Aorta (tissue), 5 donors: Measurements from ENCODE around the gene C1QTNF6. TPM values are rescaled to one million over a fixed set of nuclear protein-coding genes. Genes with fewer than 3 reads are reported as not detected.

Experiments used
- ATAC-seq: fragments of 200-7000 bp; cut with Tn5 transposase; one replicate; pipeline ENCODE4 v1.9.1; 2022; ENCODE audit warnings: moderate library complexity; ENCODE audit not compliant: low FRiP score
- DNase-seq, 2 donors: peaks; one replicate each; pipeline ENCODE4 v3.0.0-alpha.2; 2020
- H3K27ac ChIP-seq, 2 donors: one replicate each; pipeline ENCODE4 v1.5.1; 2013; ENCODE audit warnings: low read length in 2 of 2, mild to moderate bottlenecking in 2 of 2, moderate library complexity in 2 of 2, control low read depth in 1 of 2, inconsistent platforms in 1 of 2, low read depth in 1 of 2
- H3K27me3 ChIP-seq, 2 donors: one replicate each; pipeline ENCODE4 v1.6.1; 2013; ENCODE audit warnings: control low read depth in 1 of 2, low read length in 1 of 2, mild to moderate bottlenecking in 1 of 2, moderate library complexity in 1 of 2; ENCODE audit not compliant: insufficient read depth in 2 of 2, control insufficient read depth in 1 of 2
- H3K36me3 ChIP-seq, 2 donors: one replicate each; pipeline ENCODE4 v1.6.1; 2013; ENCODE audit warnings: control low read depth in 1 of 2, low read length in 1 of 2, mild to moderate bottlenecking in 1 of 2; ENCODE audit not compliant: insufficient read depth in 2 of 2, control insufficient read depth in 1 of 2
- H3K4me1 ChIP-seq, 2 donors: one replicate each; pipeline ENCODE4 v1.6.1; 2013; ENCODE audit warnings: low read length in 2 of 2, control low read depth in 1 of 2, mild to moderate bottlenecking in 1 of 2, moderate library complexity in 1 of 2; ENCODE audit not compliant: insufficient read depth in 2 of 2, control insufficient read depth in 1 of 2
- H3K4me3 ChIP-seq, 2 donors: one replicate each; pipeline ENCODE4 v1.5.1; 2013; ENCODE audit warnings: low read length in 2 of 2, control low read depth in 1 of 2, mild to moderate bottlenecking in 1 of 2
- H3K9me3 ChIP-seq: one replicate; pipeline ENCODE4 v1.6.1; 2013; ENCODE audit warnings: mild to moderate bottlenecking, low read length; ENCODE audit not compliant: control insufficient read depth
- WGBS, 2 donors: extraction: QIAGEN DNeasy Blood & Tissue Kit; methylation state at CpG; one replicate each; pipeline ENCODE4 v1.1.7; 2013; 5-methylcytosine and 5-hydroxymethylcytosine counted together
- intact Hi-C, 2 donors: fragments of 100-400 bp; cut with DNase I; formaldehyde crosslinking; loops; one replicate each; pipeline versions ENCODE4 v1.14.2 to v1.15.0; 2022
- polyA plus RNA-seq, 2 donors: library from polyadenylated mRNA; stranded (reverse); fragments of 200-250 nt; gene quantifications; one replicate each; pipeline ENCODE4 v1.2.3, GENCODE V29; 2013
- total RNA-seq, 2 donors: library from RNA; stranded (reverse); fragmentation: NEBNext Ultra II Directional; extraction: Animal tissue kit (Norgen Biotek cat#: 25700); gene quantifications; one replicate each; pipeline ENCODE4 v1.2.1, GENCODE V29; 2021
- donor health status: healthy with polysubstance abuse.
- donor health status: Bipolar disorder and iron deficiency.
- donor health status: DM: no; HTN: no; CAD: no.
- donor health status: DM: no; HTN: no; CAD: no.
- donor health status: DM: yes; HTN: yes; CAD: no.

The C1QTNF6 gene
- total and polyA plus RNA-seq, 4 donors, result 2.4 to 11.9 (median 5.1) TPM

DNA sequence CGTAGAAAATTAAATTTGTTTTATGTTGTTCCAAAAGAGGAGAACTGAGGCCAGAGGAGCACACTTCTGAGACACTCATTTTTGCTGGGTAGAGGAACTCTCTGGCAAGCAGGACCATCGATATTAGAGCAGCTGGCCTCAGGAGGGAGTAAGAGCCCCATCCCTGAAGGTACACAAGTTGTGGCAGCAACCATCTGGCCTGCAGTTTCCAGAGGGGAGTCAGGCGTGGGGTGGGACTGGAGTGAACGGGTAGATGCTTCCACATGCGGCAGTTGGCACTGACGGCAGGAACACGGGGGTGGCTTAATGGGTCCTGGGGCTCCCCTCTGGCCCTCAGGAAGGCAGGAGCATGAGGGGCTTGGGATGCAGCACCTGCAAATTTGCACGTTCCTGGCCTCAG is 37.4 kb upstream of the C1QTNF6 start:
- H3K27me3 ChIP-seq, result no peaks in the 10 kb centered on the region
- no peaks in the 10 kb centered on the region for H3K4me1 ChIP-seq
- no peak overlapping the region for H3K4me3 ChIP-seq
- 61 to 64% methylated on average over 8 of the region's 8 CpGs for WGBS, 2 donors
- no peaks in the 10 kb centered on the region for H3K36me3 ChIP-seq
- H3K27ac ChIP-seq, result no peak overlapping the region
- H3K9me3 ChIP-seq, result peaks cover 3% of the 10 kb centered on the region
- intact Hi-C loops, result no loop called here
- DNase-seq (peak in 1 of 2 donors; percentile 58), ATAC-seq (no peak)

DNA sequence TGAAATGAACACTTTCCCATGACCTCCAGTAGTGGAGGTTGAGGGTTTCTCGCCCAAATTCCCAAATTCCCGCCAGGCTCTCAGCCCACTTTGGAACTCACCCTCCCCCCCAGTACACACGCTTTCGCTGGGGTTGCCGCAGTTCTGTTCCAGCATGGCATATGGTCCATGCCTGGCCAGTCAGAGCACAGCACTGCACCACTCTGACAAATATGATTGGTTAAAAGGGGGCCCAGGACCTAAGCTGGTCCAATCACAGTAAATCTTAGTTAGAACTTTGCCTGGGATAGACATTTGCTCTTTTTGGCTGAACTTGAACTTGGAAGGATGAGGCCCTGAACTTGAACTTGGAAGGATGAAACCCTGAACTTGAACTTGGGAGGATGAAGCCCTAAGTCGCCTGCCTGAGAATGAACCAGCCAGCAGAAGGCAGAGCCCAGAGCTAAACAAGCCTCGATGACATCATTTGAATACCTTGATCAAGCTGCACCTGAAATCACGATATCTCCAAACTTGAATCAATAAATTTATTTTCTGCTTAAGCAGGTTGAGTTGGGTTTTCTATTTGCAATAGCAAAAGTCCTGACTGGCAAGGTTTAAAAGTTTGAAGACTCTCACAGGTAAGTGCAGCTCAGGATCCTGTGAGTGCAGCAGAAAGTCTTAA is 36.8 kb upstream of the C1QTNF6 start:
- DNase-seq (no peak), ATAC-seq (no peak)
- intact Hi-C loops, result no loop called here
- no peak overlapping the region for H3K27ac ChIP-seq
- no peaks in the 10 kb centered on the region for H3K27me3 ChIP-seq
- H3K36me3 ChIP-seq, result no peaks in the 10 kb centered on the region
- WGBS, 2 donors, result 43 to 45% methylated on average over 8 of the region's 8 CpGs
- no peaks in the 10 kb centered on the region for H3K4me1 ChIP-seq
- no peak overlapping the region for H3K4me3 ChIP-seq
- peaks cover 3% of the 10 kb centered on the region for H3K9me3 ChIP-seq

DNA sequence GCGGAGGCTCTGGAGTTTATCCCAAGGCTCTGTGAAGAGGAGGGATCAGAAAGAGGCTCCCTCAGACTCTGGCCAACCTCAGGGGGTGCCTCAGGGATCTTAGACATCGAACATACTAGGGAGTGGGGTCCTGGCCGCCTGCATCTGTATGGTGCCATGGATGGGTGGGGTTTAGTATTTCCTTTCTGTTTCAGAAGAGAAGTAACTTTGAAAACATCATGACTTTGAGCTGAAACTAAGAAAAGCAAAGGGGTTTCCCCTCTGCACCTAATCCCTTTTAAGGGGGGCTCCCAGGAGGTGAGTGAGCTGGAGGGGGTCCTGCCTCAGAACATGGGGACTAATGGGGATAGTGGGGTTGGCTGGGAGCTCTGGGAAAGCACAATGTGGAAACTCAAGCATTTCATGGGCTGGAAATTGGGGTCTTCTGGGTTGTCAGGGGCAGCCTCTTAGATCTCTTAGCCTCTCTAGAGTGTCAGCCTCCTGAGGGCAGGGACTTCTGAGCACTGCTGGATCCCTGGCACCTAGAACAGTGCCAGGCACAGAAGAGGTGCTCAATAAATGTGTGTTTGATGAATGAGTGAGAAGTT is 36.0 kb upstream of the C1QTNF6 start:
- no peaks in the 10 kb centered on the region for H3K27me3 ChIP-seq
- no peak overlapping the region for H3K4me3 ChIP-seq
- H3K36me3 ChIP-seq, result no peaks in the 10 kb centered on the region
- WGBS, 2 donors, result 66 to 69% methylated on average over 3 of the region's 3 CpGs
- H3K9me3 ChIP-seq, result peaks cover 3% of the 10 kb centered on the region
- no peak for ATAC-seq
- H3K27ac ChIP-seq, result no peak overlapping the region
- no peaks in the 10 kb centered on the region for H3K4me1 ChIP-seq
- DNase-seq, result no peak
- intact Hi-C loops, result no loop called here

GRCh38 chr22:37222440-37222971 is 34.5 kb upstream of the C1QTNF6 start:
- ATAC-seq, result no peak
- Histone ChIP-seq H3K4me3 (no peak overlapping the region), H3K9me3 (peaks cover 3% of the 10 kb centered on the region), H3K27ac (no peak overlapping the region), H3K36me3 (no peaks in the 10 kb centered on the region), H3K27me3 (no peaks in the 10 kb centered on the region), H3K4me1 (no peaks in the 10 kb centered on the region)
- intact Hi-C loops, result no loop called here
- 82 to 86% methylated on average over 8 of the region's 8 CpGs for WGBS, 2 donors
- peak in 1 of 2 donors; percentile 58 for DNase-seq

DNA sequence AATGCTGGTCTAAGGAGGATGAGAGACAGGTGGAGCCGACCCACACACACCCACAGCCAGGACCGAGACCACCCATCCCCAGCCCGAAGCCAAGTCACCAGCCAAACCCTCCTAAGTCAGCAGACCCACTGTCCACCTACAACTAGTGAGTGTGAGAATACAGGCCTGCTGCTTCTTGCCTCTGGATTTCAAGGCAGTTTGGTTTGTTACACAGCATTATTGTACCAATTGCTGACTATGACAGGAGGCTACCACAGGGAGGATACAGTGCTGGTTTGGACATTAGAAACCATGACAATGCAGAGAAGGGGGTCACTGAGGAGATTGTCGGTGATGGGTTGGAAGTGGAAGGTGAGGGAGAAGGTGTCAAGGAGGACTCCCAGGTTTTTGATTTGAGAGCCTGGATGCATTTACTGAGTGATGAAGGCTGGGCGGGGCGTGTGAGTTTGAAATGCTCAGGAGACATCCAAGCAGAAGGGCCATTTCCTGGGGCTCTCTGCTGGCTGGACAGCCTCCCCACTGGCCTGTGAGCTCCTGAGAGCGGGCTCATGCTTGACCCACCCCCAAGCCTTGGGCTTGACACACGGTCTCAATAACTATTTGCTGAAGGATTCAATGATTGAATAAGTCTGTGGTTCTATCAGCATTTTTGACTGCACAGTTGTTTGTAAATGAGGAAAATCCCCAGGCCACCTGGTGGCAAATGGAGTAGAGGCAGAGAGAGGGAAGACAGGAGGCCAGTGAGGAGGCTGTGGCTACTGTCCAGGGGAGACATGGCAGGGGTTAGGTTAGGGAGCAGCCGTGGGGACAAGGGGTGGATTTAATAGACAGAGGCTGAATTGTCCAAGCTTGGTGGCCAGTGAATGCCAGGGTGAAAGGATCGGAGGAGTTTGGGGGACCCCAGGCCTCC is 33.6 kb upstream of the C1QTNF6 start:
- ATAC-seq (no peak), DNase-seq (peak in 1 of 2 donors; percentile 62)
- H3K27me3 ChIP-seq, result no peaks in the 10 kb centered on the region
- H3K27ac ChIP-seq, result no peak overlapping the region
- H3K9me3 ChIP-seq, result peaks cover 3% of the 10 kb centered on the region
- no peaks in the 10 kb centered on the region for H3K36me3 ChIP-seq
- H3K4me1 ChIP-seq, result no peaks in the 10 kb centered on the region
- 92 to 95% methylated on average over 10 of the region's 10 CpGs for WGBS, 2 donors
- intact Hi-C loops, result no loop called here
- H3K4me3 ChIP-seq, result no peak overlapping the region

DNA sequence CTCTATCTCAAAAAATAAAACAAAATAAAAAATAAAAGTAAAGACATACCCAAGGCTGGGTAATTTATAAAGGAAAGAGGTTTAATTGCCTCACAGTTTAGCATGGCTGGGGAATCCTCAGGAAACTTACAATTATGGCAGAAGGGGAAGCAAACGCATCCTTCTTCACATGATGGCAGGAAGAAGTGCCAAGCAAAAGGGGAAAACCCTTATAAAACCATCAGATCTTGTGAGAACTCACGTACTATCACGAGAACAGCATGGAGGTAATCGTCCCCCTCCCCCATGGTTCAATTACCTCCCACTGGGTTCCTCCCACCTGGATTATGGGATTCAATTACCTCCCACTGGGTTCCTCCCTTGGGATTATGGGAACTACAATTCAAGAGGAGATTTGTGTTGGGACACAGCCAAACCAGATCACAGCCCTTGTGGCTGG is 32.5 kb upstream of the C1QTNF6 start:
- no peaks in the 10 kb centered on the region for H3K4me1 ChIP-seq
- H3K36me3 ChIP-seq, result no peaks in the 10 kb centered on the region
- DNase-seq, result no peak
- H3K27ac ChIP-seq, result no peak overlapping the region
- intact Hi-C loops, result no loop called here
- peaks cover 3% of the 10 kb centered on the region for H3K9me3 ChIP-seq
- no peaks in the 10 kb centered on the region for H3K27me3 ChIP-seq
- 53 to 63% methylated on average over 4 of the region's 4 CpGs for WGBS, 2 donors
- no peak overlapping the region for H3K4me3 ChIP-seq
- ATAC-seq, result no peak

DNA sequence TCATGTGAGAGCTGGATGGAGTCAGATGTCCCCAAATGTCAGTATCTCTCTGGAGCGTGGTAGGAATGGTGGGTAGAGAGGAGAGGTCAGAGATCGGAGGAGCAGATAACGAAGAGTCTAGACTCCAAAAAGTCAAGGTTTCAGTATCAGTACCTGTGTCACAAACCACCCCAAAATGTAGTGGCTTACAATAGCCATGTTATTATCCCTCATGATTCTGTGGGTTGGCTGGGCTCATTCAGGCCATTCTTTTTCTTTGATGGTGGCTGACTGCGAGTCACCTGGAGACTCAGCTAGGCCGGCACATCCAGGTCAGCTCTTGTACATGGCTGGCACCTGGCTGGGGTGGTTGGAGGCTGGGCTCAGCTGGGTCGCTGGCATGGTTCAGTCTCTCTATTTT is 31.5 kb upstream of the C1QTNF6 start:
- ATAC-seq, result no peak
- Histone ChIP-seq H3K27me3 (no peaks in the 10 kb centered on the region), H3K4me1 (no peaks in the 10 kb centered on the region), H3K27ac (no peak overlapping the region), H3K36me3 (no peaks in the 10 kb centered on the region), H3K9me3 (peaks cover 3% of the 10 kb centered on the region), H3K4me3 (no peak overlapping the region)
- 79 to 82% methylated on average over 6 of the region's 6 CpGs for WGBS, 2 donors
- intact Hi-C loops, result no loop called here
- no peak for DNase-seq

DNA sequence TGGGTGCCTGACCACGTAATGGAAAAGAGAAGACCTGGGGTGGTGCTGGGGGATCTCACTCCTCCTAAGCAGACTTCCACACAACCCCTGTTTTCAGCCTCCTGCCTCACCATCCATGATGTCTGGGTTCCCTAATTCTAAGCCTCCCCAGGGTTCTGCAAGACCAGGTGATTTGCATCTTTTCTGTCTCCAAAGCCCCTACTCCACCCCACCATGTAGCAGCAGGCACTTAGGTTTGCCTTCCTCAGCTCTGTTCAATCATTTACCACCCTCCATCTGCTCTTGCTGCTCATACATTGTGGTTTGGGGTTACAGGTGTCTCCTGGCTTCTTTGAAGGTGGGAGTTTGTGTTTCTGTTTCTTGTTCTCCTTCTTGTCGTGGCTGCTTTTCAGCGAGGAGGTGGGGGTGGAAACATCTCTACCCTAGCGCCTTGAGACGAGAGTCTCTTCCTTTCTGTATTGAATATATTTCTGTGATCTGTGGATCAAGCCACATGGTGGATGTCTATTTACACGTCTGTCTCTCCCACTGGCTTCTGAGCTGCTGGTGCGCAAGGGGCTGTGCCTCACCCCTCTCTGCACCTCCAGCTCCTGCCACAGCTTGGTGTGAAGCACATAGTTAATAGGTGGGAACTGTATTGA is 30.8 kb upstream of the C1QTNF6 start:
- no peaks in the 10 kb centered on the region for H3K27me3 ChIP-seq
- ATAC-seq, result no peak
- no peak overlapping the region for H3K27ac ChIP-seq
- H3K36me3 ChIP-seq, result no peaks in the 10 kb centered on the region
- WGBS, 2 donors, result 54 to 63% methylated on average over 7 of the region's 7 CpGs
- DNase-seq, result no peak
- intact Hi-C loops, result no loop called here
- H3K4me3 ChIP-seq, result no peak overlapping the region
- H3K4me1 ChIP-seq, result no peaks in the 10 kb centered on the region
- H3K9me3 ChIP-seq, result peaks cover 3% of the 10 kb centered on the region
